RCC 7860 (cell line): ENCODE measurements around the gene SIL1.
"Not testable (repeated sequence)": the region's sequence is repeated elsewhere in the genome, so short reads cannot be mapped to it uniquely, and the experiment has no call there.

ENCODE experiments used
- DNase-seq: peaks from one replicate; pipeline ENCODE4 v3.0.0-alpha.2; 2015; ENCODE audit warnings: low spot score
- FAIRE-seq: peaks from 2 replicates; lab custom pipeline; 2012; peaks lifted over from hg19 to GRCh38; lab: Jason Lieb, UNC

Gene SIL1

DNA sequence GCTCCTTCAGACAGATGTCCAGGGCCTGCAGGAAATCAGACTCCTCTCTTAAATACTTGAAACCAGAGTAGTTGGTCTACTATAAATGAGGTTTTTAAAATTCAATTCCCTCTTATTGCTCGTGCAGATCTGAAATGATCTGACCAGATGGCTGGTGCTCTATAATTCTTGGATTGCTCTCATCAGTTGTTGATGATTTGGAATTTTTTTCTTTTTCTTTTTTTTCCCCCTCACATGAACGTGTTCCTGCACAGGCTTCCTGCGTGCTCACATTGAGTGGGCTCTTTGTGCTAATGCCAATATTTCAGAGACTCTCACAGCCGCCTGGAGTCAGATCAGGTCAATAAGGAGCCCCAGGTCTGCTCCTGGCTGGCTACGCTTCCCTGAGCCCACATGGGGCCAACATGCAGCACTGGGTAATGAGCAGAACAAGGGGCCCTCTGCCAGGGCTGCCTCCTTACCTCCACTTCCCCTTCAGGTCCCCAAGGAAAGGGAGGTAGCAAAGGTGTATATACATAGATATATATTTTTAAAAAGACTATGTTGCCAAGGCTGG, 82.0 kb downstream of the SIL1 start:
- FAIRE-seq (no peak), DNase-seq (no peak)

DNA sequence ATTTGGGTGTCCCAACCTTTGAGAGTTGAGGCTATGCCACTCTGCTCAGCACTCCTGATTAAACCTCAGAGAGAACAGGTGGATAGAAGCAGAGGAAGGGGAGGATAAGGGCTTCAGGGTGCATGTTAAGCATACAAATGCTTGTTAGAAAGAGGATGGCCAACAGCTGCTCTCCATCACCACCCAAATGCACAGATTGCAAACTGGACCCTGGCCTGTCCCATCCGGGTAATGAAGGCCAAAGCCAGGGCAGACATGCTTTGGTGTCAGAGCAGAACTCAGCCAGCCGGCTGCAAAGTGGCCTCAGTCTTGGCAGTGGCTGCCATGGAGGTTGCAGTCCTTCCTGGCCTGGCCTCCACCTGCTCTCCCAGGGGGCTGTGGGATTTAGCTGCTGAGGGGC, 84.3 kb downstream of the SIL1 start:
- FAIRE-seq (no peak), DNase-seq (no peak)

DNA sequence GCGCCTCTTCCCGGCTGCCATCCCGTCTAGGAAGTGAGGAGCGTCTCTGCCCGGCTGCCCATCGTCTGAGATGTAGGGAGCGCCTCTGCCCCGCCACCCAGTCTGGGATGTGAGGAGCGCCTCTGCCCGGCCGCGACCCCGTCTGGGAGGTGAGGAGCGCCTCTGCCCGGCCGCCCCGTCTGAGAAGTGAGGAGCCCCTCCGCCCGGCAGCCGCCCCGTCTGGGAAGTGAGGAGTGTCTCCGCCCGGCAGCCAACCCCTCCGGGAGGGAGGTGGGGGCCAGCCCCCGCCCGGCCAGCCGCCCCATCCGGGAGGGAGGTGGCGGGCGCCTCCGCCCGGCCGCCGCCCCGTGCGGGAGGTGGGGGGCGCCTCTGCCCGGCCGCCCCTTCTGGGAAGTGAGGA, 85.8 kb downstream of the SIL1 start:
- not testable (repeated sequence) for DNase-seq

GRCh38 chr5:139110526-139111168, 87.5 kb downstream of the SIL1 start:
- no peak for FAIRE-seq
- no peak for DNase-seq

More for the DNA sequence above, 85.8 kb downstream of the SIL1 start:
- FAIRE-seq: not testable (repeated sequence)

DNA sequence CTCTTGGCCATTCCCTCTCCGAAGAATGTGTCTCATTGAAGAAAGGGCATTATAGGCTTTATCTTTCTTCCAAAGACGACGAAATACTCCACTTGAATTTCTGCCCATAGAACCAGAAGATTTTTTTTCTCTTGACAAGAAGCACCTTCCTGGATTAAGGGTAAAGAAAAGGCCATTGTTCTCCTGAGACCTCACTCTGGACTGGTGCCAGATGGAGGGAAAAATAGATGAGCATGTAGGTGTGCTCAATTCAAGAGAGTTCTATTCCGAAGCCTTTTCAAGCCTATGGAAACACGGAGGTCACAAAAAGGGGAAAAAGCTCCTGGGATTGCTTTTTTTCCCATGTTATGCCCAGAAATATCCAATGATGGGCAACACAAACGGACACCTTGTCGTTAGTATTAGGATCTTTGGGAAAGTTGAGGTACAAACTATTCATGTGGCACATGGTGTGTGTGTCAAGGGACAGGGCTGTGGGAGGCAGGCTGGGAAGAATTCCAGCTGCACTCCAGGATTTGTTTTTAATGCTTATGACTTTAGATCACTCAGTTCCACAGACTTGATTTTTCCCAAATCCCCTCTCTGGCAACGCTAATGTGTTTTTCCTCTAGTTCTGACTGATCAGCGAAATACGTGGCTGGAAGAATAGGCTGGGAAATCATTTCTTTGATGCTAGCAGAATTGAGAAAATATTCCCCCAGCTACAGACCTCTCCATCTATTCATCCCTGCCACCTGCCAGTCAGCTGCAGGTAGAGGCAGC, 89.9 kb downstream of the SIL1 start:
- FAIRE-seq (no peak), DNase-seq (no peak)

- no peak for DNase-seq
- no peak for FAIRE-seq
Measured at GRCh38 chr5:139105621-139106071, 92.5 kb downstream of the SIL1 start.

DNA sequence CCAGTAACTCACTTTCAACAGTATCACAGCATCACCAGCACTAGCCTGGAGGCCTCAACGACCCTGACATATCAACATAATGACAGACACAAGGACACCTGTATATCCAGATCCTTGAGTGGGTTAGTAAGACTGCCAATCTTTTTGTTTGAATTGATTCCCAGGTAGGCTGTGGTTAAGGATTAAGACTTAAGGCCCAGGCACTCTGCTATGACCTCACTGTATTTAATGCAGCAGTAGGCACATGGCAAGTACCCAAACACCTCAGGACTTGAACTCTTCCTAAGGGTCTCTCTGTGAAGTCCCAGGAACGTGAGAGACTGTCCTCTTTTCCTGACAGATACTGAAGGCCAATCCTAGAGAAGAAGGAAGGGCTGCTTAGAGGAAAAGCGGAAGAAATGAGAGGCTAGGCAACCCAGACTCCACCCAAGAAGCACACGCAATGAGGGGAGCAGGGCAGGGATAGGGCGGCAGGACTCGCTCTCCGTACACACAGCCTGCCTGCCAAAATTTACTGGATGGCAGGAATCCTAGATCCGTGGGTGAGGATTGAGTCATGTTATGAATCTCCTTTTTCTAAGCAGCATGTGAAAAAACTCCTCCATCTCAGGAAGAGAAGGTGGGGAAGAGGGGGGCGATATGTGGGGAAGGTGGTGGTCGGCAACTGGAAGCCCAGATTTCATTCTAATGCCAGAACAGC, 93.4 kb downstream of the SIL1 start:
- DNase-seq: no peak
- no peak for FAIRE-seq

DNA sequence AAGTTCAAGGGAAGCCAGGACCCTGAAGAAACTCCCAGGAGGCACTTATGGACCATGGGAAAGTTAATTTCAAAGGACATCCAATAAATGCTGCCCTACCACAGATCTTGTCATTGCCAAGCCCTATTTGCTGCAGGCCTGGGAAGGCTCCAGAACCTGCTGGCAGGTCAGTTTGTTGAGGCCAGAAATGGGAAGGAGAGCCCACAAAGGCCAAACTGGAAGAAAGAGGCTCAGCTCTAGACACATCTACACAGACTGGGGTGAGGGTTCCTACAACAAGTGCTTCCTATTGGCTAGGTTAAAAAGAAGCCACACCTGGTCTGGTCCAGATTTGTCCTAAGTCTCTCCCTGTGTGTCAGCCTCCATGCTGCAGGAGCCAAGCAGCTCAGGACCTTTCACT, 94.4 kb downstream of the SIL1 start:
- DNase-seq (no peak), FAIRE-seq (no peak)

GRCh38 chr5:139100825-139101224, 97.3 kb downstream of the SIL1 start:
- FAIRE-seq: no peak

GRCh38 chr5:139094154-139095131, 103.7 kb downstream of the SIL1 start:
- FAIRE-seq: no peak
- no peak for DNase-seq

More at GRCh38 chr5:139100825-139101224, 97.3 kb downstream of the SIL1 start:
- DNase-seq: no peak

DNA sequence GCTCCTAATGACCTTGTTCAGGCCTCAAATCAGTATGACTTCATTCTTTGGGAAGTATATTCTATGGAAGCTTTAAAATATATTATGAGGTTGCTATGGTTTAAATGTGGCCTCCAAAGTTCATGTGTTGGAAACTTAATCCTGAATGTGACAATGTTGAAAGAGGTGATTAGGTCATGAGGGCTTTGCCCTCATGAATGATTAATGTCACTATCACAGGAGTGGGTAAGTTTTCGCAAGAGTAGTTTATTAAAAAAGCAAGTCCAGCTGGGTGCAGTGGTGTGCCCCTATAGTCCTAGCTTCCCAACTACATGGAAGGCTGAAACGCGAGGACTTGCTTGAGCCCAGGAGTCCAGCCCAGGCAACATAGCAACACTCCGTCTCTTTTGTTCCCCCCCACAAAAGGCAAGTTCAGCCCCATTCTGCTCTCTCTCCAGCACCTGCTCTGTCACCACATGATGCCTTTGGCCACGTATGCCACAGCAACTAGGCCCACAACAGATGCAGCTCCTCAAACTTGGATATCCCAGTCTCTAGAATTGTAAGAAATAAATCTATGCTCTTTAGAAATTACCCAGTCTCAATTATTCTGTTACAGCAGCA, 105.3 kb downstream of the SIL1 start:
- no peak for FAIRE-seq

GRCh38 chr5:139091439-139092156, 106.6 kb downstream of the SIL1 start:
- DNase-seq (no peak), FAIRE-seq (no peak)

More for the DNA sequence above, 105.3 kb downstream of the SIL1 start:
- DNase-seq: no peak

DNA sequence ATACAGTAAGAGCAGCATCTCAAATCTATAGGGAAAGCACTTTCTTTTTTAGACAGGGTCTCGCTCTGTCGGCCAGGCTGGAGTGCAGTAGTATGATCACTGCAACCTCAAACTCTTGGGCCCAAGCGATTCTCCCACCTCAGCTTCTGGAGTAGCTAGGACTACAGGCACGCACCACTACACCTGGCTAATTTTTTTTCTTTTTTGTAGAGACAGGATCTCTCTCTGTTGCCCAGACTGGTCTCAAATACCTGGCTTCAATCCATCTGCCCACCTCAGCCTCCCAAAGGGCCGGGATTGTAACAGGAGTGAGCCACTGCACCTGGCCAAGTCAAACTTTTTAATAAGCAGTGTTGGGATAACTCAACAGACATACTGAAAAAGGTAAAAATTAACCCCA, 107.6 kb downstream of the SIL1 start:
- FAIRE-seq (no peak), DNase-seq (no peak)

GRCh38 chr5:139088024-139088423, 110.1 kb downstream of the SIL1 start:
- no peak for FAIRE-seq
- no peak for DNase-seq

GRCh38 chr5:139082813-139083498, 115.2 kb downstream of the SIL1 start:
- DNase-seq (no peak), FAIRE-seq (no peak)

GRCh38 chr5:139079991-139080610, 118.1 kb downstream of the SIL1 start:
- DNase-seq: no peak
- FAIRE-seq: no peak

- FAIRE-seq (no peak), DNase-seq (no peak)
Measured at GRCh38 chr5:139079225-139079990, 118.8 kb downstream of the SIL1 start.
